Measurements from ENCODE around the gene PAPPA. TPM values are rescaled to one million over a fixed set of nuclear protein-coding genes. Genes with fewer than 3 reads are reported as not detected.

Gene PAPPA
- total RNA-seq, 4 donors from 2014 or later, result 1.0 to 5.0 (median 2.8) TPM

- H3K27me3 ChIP-seq, result no peaks in the 10 kb centered on the region
- no peak for DNase-seq
- intact Hi-C loops (cut with DNase I), result no loop called here
- H3K36me3 ChIP-seq, result no peaks in the 10 kb centered on the region
- H3K4me3 ChIP-seq (replicated peaks in 1 of 3), result no peak overlapping the region
- 73 to 75% methylated on average over 5 of the region's 5 CpGs for WGBS, 2 donors
- H3K4me1 ChIP-seq, result peaks cover 17 to 31% of the 10 kb centered on the region in 2 donors
- no peaks in the 10 kb centered on the region for H3K9me3 ChIP-seq
- TF ChIP-seq POLR2A (IDR thresholded peaks at IDR 0.05), result no peak
- TF ChIP-seq CTCF (IDR thresholded peaks at IDR 0.05), result no peak
- peak overlapping the region in 2 of 3 donors; percentile 51 to 55 for H3K27ac ChIP-seq
Observed at GRCh38 chr9:116383133-116383532, 229.5 kb downstream of the PAPPA start.

- intact Hi-C loops (cut with DNase I), result no loop called here
- Histone ChIP-seq H3K9me3 (no peaks in the 10 kb centered on the region), H3K4me3 (replicated peaks in 1 of 3) (no peak overlapping the region), H3K27ac (peak overlapping the region in 1 of 3 donors; percentile 25), H3K27me3 (no peaks in the 10 kb centered on the region), H3K4me1 (peaks cover 22 to 30% of the 10 kb centered on the region in 2 donors), H3K36me3 (no peaks in the 10 kb centered on the region)
- peak; percentile 40 to 44 for DNase-seq
- 13 to 18% methylated on average over 4 of the region's 4 CpGs for WGBS, 2 donors
- TF ChIP-seq POLR2A (IDR thresholded peaks at IDR 0.05), result no peak
- no peak for TF ChIP-seq CTCF (IDR thresholded peaks at IDR 0.05)
Observed at GRCh38 chr9:116383936-116384335, 230.3 kb downstream of the PAPPA start.

GRCh38 chr9:116387934-116388698, 234.5 kb downstream of the PAPPA start:
- H3K4me1 ChIP-seq, result peaks cover 22 to 25% of the 10 kb centered on the region in 2 donors
- no peak for TF ChIP-seq POLR2A (IDR thresholded peaks at IDR 0.05)
- TF ChIP-seq CTCF (IDR thresholded peaks at IDR 0.05), result no peak
- no peak overlapping the region for H3K4me3 ChIP-seq (replicated peaks in 1 of 3)
- H3K9me3 ChIP-seq, result no peaks in the 10 kb centered on the region
- peak overlapping the region in 2 of 3 donors; percentile 79 to 88 for H3K27ac ChIP-seq
- intact Hi-C loops (cut with DNase I), result no loop called here
- WGBS, 2 donors, result 52 to 60% methylated on average over 6 of the region's 6 CpGs
- no peaks in the 10 kb centered on the region for H3K27me3 ChIP-seq
- DNase-seq, result no peak
- no peaks in the 10 kb centered on the region for H3K36me3 ChIP-seq

- no peaks in the 10 kb centered on the region for H3K27me3 ChIP-seq
- peaks cover 14 to 19% of the 10 kb centered on the region in 2 donors for H3K4me1 ChIP-seq
- DNase-seq, result no peak
- no peaks in the 10 kb centered on the region for H3K36me3 ChIP-seq
- no peaks in the 10 kb centered on the region for H3K9me3 ChIP-seq
- H3K4me3 ChIP-seq (replicated peaks in 1 of 3), result no peak overlapping the region
- H3K27ac ChIP-seq, result no peak overlapping the region
- no peak for TF ChIP-seq POLR2A (IDR thresholded peaks at IDR 0.05)
- no peak for TF ChIP-seq CTCF (IDR thresholded peaks at IDR 0.05)
- intact Hi-C loops (cut with DNase I), result no loop called here
- WGBS, 2 donors, result 66 to 74% methylated on average over 1 of the region's 1 CpG
Observed at GRCh38 chr9:116389541-116390302, 236.1 kb downstream of the PAPPA start.
